IMR-90 (cell line): ENCODE measurements around the gene PIR. TPM values are rescaled to one million over a fixed set of nuclear protein-coding genes. Genes with fewer than 3 reads are reported as not detected.

ENCODE experiments used
- ATAC-seq: fragments of 200-7000 bp; cut with Tn5 transposase; 2 replicates; pipeline ENCODE4 v1.9.1; 2020; ENCODE audit warnings: low read depth, mild to moderate bottlenecking, moderate library complexity
- BruUV-seq: library from RNA; stranded (reverse); fragments of 400-500 nt; replicated peaks from 2 replicates; lab custom pipeline; 2021; lab: Mats Ljungman, UMichigan
- CTCF ChIA-PET: fragments of 300-600 bp; formaldehyde crosslinking; extraction: SDS; loops from one replicate; lab custom pipeline; 2021; ENCODE audit warnings: antibody characterized with exemption; lab: Yijun Ruan, JAX
- POLR2A ChIA-PET: fragments of 300-600 bp; sonication (Branson Sonifier 250); formaldehyde crosslinking; loops from one replicate; lab custom pipeline; 2022; ENCODE audit warnings: antibody characterized with exemption; ENCODE audit not compliant: unreplicated experiment; lab: Charles Lee
- DNase-seq: peaks from one replicate; pipeline ENCODE4 v3.0.0; 2013
- H2AFZ ChIP-seq: replicated peaks from 2 replicates; pipeline ENCODE3; 2013; ENCODE audit warnings: low read length, mild to moderate bottlenecking; ENCODE audit not compliant: poor library complexity
- H2AK5ac ChIP-seq: 2 replicates; pipeline ENCODE4 v1.6.1; 2013; ENCODE audit warnings: low read depth, low read length, inconsistent platforms
- H2AK9ac ChIP-seq: replicated peaks from 2 replicates; pipeline ENCODE3; 2013; ENCODE audit warnings: mild to moderate bottlenecking, low read depth, low read length, moderate library complexity; ENCODE audit not compliant: poor library complexity
- H2BK120ac ChIP-seq: 2 replicates; pipeline ENCODE4 v1.6.1; 2013; ENCODE audit warnings: low read depth, low read length, inconsistent platforms
- H2BK15ac ChIP-seq: 3 replicates; pipeline ENCODE4 v1.6.1; 2013; ENCODE audit warnings: low read depth, low read length, inconsistent platforms
- H2BK20ac ChIP-seq: 2 replicates; pipeline ENCODE4 v1.6.1; 2013; ENCODE audit warnings: low read depth, mild to moderate bottlenecking, inconsistent platforms, low read length, moderate library complexity
- H2BK5ac ChIP-seq: 2 replicates; pipeline ENCODE4 v1.6.1; 2013; ENCODE audit warnings: mild to moderate bottlenecking, low read depth, low read length, inconsistent platforms; ENCODE audit not compliant: poor library complexity, severe bottlenecking
- H3K14ac ChIP-seq: replicated peaks from 2 replicates; pipeline ENCODE4 v1.6.1; 2013; ENCODE audit warnings: low read depth, low read length, inconsistent platforms
- H3K18ac ChIP-seq: 2 replicates; pipeline ENCODE4 v1.6.1; 2013; ENCODE audit warnings: low read depth, low read length, control low read depth
- H3K23ac ChIP-seq: 2 replicates; pipeline ENCODE4 v1.6.1; 2013; ENCODE audit warnings: low read depth, low read length, inconsistent platforms
- H3K27ac ChIP-seq: 2 replicates; pipeline ENCODE4 v1.5.1; 2013; ENCODE audit warnings: mild to moderate bottlenecking, control low read depth, low read length; ENCODE audit not compliant: insufficient read depth
- H3K27me3 ChIP-seq: 2 replicates; pipeline ENCODE4 v1.6.1; 2013; ENCODE audit warnings: low read length; ENCODE audit not compliant: control insufficient read depth, insufficient read depth
- H3K36me3 ChIP-seq: 2 replicates; pipeline ENCODE4 v1.6.1; 2013; ENCODE audit warnings: low read length, mixed read lengths; ENCODE audit not compliant: control insufficient read depth, insufficient read depth
- H3K4ac ChIP-seq: 2 replicates; pipeline ENCODE4 v1.6.1; 2013; ENCODE audit warnings: low read depth, low read length, inconsistent platforms
- H3K4me1 ChIP-seq: 2 replicates; pipeline ENCODE4 v1.6.1; 2013; ENCODE audit warnings: low read length, mixed read lengths; ENCODE audit not compliant: control insufficient read depth, insufficient read depth
- H3K4me2 ChIP-seq: 2 replicates; pipeline ENCODE4 v1.6.1; 2013; ENCODE audit warnings: low read depth, mild to moderate bottlenecking, control low read depth, low read length, moderate library complexity
- H3K4me3 ChIP-seq: 2 replicates; pipeline ENCODE4 v1.5.1; 2013; ENCODE audit warnings: low read depth, mild to moderate bottlenecking, control low read depth, low read length, moderate library complexity; ENCODE audit not compliant: insufficient read depth
- H3K56ac ChIP-seq: 2 replicates; pipeline ENCODE4 v1.6.1; 2013; ENCODE audit warnings: low read length, inconsistent platforms; ENCODE audit not compliant: insufficient read depth; ENCODE audit errors: extremely low read depth
- H3K79me1 ChIP-seq, 2 experiments: 2 replicates each; pipeline ENCODE4 v1.6.1; 2013; ENCODE audit warnings: low read length in 2 of 2, inconsistent platforms in 1 of 2, low read depth in 1 of 2
- H3K9ac ChIP-seq: 2 replicates; pipeline ENCODE4 v1.6.1; 2013; ENCODE audit warnings: low read depth, low read length, control low read depth
- H3K9me1 ChIP-seq: 2 replicates; pipeline ENCODE4 v1.6.1; 2013; ENCODE audit warnings: low read length, inconsistent platforms; ENCODE audit not compliant: insufficient read depth
- H3K9me3 ChIP-seq: 2 replicates; pipeline ENCODE4 v1.6.1; 2013; ENCODE audit warnings: low read length; ENCODE audit not compliant: control insufficient read depth, insufficient read depth
- H4K20me1 ChIP-seq: 2 replicates; pipeline ENCODE4 v1.6.1; 2013; ENCODE audit warnings: low read length, inconsistent platforms; ENCODE audit not compliant: insufficient read depth
- H4K5ac ChIP-seq: 2 replicates; pipeline ENCODE4 v1.6.1; 2013; ENCODE audit warnings: mild to moderate bottlenecking, low read depth, low read length, control low read depth
- H4K8ac ChIP-seq, 2 experiments: 2 replicates each; pipeline ENCODE4 v1.6.1; 2013; ENCODE audit warnings: low read depth in 2 of 2, low read length in 2 of 2, control low read depth in 1 of 2, inconsistent platforms in 1 of 2
- H4K91ac ChIP-seq: 2 replicates; pipeline ENCODE4 v1.6.1; 2013; ENCODE audit warnings: low read depth, low read length, inconsistent platforms; ENCODE audit not compliant: insufficient read depth
- BHLHE40 ChIP-seq: fragments of 150-350 bp; IDR thresholded peaks from 2 replicates; pipeline ENCODE4 v1.6.1; 2016; ENCODE audit warnings: mild to moderate bottlenecking, low read depth, low read length
- CEBPB ChIP-seq: IDR thresholded peaks from 2 replicates; pipeline ENCODE4 v1.6.1; 2012; ENCODE audit warnings: low read depth, low read length, improper control_type of control experiment
- CHD1 ChIP-seq: IDR thresholded peaks from 2 replicates; pipeline ENCODE4 v1.6.1; 2012; ENCODE audit warnings: low read depth, low read length, improper control_type of control experiment
- FOS ChIP-seq: fragments of 150-350 bp; IDR thresholded peaks from 2 replicates; pipeline ENCODE4 v1.6.1; 2016; ENCODE audit warnings: low read depth, low read length
- MAFK ChIP-seq: IDR thresholded peaks from 2 replicates; pipeline ENCODE4 v1.6.1; 2012; ENCODE audit warnings: low read depth, low read length, improper control_type of control experiment
- MAZ ChIP-seq: IDR thresholded peaks from 2 replicates; pipeline ENCODE4 v1.6.1; 2012; ENCODE audit warnings: low read depth, mild to moderate bottlenecking, low read length, improper control_type of control experiment, moderate library complexity, borderline replicate concordance
- MXI1 ChIP-seq: IDR thresholded peaks from 2 replicates; pipeline ENCODE4 v1.6.1; 2012; ENCODE audit warnings: low read depth, mild to moderate bottlenecking, low read length, moderate library complexity, borderline replicate concordance
- NFE2L2 ChIP-seq: fragments of 150-350 bp; IDR thresholded peaks from 2 replicates; pipeline ENCODE4 v1.6.1; 2016; ENCODE audit warnings: low read depth, mild to moderate bottlenecking, low read length
- POLR2A ChIP-seq: IDR thresholded peaks from 2 replicates; pipeline ENCODE4 v1.6.1; 2012; ENCODE audit warnings: mild to moderate bottlenecking, low read depth, low read length
- RAD21 ChIP-seq: IDR thresholded peaks from 2 replicates; pipeline ENCODE4 v1.6.1; 2012; ENCODE audit warnings: low read length, improper control_type of control experiment
- RFX5 ChIP-seq: IDR thresholded peaks from 2 replicates; pipeline ENCODE4 v1.8.0; 2012; ENCODE audit warnings: low read depth, mild to moderate bottlenecking, low read length, moderate library complexity
- SMC3 ChIP-seq: fragments of 150-350 bp; IDR thresholded peaks from 2 replicates; pipeline ENCODE4 v1.6.1; 2016; ENCODE audit warnings: low read depth, mild to moderate bottlenecking, antibody characterized with exemption, low read length, moderate library complexity
- WGBS, 2 experiments: methylation state at CpG; one replicate each; pipeline versions ENCODE4 v1.1.5 to v1.1.7; 2013; ENCODE audit warnings: missing lambda C conversion rate in 2 of 2; ENCODE audit not compliant: insufficient read length in 1 of 2; ENCODE audit errors: extremely low coverage in 2 of 2; 5-methylcytosine and 5-hydroxymethylcytosine counted together
- dilution Hi-C: fragments of 300-500 bp; cut with HindIII; formaldehyde crosslinking; loops from one replicate; pipeline ENCODE4 v1.14.3; 2018; ENCODE audit warnings: low sequenced_read_pairs; ENCODE audit not compliant: unreplicated experiment
- in situ Hi-C: fragments of 300-500 bp; cut with MboI; formaldehyde crosslinking; loops from 3 replicates; pipeline ENCODE4 v1.14.3; 2019; ENCODE audit warnings: low sequenced_read_pairs, inconsistent platforms, mixed read lengths
- intact Hi-C: fragments of 100-400 bp; cut with micrococcal nuclease; formaldehyde crosslinking; loops from 2 replicates; pipeline ENCODE4 v1.10.0; 2022
- polyA plus RNA-seq, 3 experiments: library from polyadenylated mRNA; depleted of rRNA; stranded (reverse); fragments of >200 nt; gene quantifications; 2 replicates each; pipeline ENCODE4 v1.2.3, GENCODE V29; 2012; ENCODE audit warnings: low replicate concordance in 1 of 3
- total RNA-seq: library from RNA; depleted of rRNA; stranded (reverse); fragments of >200 nt; gene quantifications from 2 replicates; pipeline ENCODE4 v1.2.3, GENCODE V29; 2012
- TF ChIP-seq, protein P1 (sequence below): fragments of 150-350 bp; IDR thresholded peaks from 2 replicates; pipeline ENCODE4 v1.6.1; 2017; ENCODE audit warnings: mild to moderate bottlenecking, antibody characterized with exemption, low read length, low read depth
- TF ChIP-seq, protein P2 (sequence below): conservative IDR thresholded peaks from 2 replicates; pipeline ENCODE4 v1.5.1; 2012; ENCODE audit warnings: mild to moderate bottlenecking, low read depth, low read length, improper control_type of control experiment
- TF ChIP-seq, protein P3 (sequence below): fragments of 150-350 bp; IDR thresholded peaks from 2 replicates; pipeline ENCODE4 v1.6.1; 2016; ENCODE audit warnings: low read depth, mild to moderate bottlenecking, low read length, moderate library complexity, borderline replicate concordance

PIR gene
- total and polyA plus RNA-seq, 2 of the 4 experiments (the other 2 are of a cell fraction): 5.7 to 8.7 TPM

DNA sequence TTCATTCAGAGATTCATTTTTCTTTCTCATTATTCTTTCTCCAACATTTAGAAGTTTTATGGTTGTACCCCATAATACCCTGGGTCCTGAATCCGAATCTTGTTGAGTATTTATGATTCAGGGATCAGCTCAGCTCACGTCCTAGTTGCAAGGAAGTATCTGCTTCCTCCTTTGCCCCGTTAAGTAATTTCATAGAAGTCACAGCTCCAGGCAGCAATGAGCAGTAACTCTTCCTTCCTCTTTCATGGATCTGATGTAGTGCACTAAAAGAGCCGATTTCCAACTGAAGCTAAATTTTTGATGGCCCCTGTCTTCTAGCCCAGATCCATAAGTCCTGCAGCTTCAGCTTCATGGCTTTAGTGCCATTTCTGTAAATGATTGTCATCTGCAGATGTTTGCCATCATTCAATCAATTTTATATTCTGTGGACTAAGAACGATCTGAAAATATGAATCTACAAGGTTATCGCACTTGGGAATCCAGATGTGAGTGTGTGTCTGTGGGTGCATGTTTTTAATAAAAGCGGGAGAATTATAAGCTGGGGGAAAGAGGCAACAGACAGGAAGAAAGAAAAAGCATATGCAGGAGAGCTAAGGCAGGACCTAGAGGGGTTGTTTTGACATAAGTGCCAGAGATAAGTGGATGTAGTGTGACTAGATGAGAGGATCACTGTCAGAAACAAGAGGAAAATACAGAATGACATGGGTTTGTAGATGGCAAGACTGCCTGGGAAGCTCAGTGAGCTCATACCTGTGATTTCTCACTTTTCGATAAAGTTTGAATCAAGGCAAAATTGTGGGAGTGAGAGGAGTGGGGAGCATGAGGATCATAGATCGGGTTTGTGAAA is 126.4 kb downstream of the PIR start:
- dilution Hi-C loops: no loop called here
- Histone ChIP-seq H2AK5ac (no peak overlapping the region), H3K9me3 (no peaks in the 10 kb centered on the region), H3K4ac (no peak overlapping the region), H4K20me1 (no peaks in the 10 kb centered on the region), H3K4me3 (no peak overlapping the region), H3K9me1 (no peaks in the 10 kb centered on the region), H3K4me1 (no peaks in the 10 kb centered on the region), H2BK120ac (no peak overlapping the region), H3K56ac (no peak overlapping the region), H4K8ac (no peak overlapping the region), H2BK20ac (no peak overlapping the region), H4K91ac (no peak overlapping the region), H3K27me3 (peaks cover 2% of the 10 kb centered on the region; the same call in 1 of the 2 replicates), H3K18ac (no peak overlapping the region), H3K23ac (no peak overlapping the region), H2AFZ (no peak overlapping the region), H3K9ac (no peak overlapping the region), H2AK9ac (no peak overlapping the region), H3K14ac (no peak overlapping the region), H3K27ac (no peak overlapping the region), H2BK5ac (no peak overlapping the region), H4K5ac (no peak overlapping the region), H3K79me1 (no peaks in the 10 kb centered on the region), H3K4me2 (no peak overlapping the region), H3K36me3 (no peaks in the 10 kb centered on the region), H2BK15ac (no peak overlapping the region)
- intact Hi-C loops: no loop called here
- ChIA-PET POLR2A (interaction anchor here (0.6 kb wide), 1 partner anchor 47 kb away, joined by 3 read pairs; no protein-coding TSS in a partner anchor), CTCF (no interaction called here)
- ATAC-seq (no peak), DNase-seq (no peak)
- BruUV-seq: no TSS peak
- in situ Hi-C loops: no loop called here
- 66% methylated on average over 6 of the region's 9 CpGs; no CpG with 5 or more reads in 1 of the 2 experiments for WGBS, 2 experiments
- TF ChIP-seq MXI1: no peak
- TF ChIP-seq, protein P1, sequence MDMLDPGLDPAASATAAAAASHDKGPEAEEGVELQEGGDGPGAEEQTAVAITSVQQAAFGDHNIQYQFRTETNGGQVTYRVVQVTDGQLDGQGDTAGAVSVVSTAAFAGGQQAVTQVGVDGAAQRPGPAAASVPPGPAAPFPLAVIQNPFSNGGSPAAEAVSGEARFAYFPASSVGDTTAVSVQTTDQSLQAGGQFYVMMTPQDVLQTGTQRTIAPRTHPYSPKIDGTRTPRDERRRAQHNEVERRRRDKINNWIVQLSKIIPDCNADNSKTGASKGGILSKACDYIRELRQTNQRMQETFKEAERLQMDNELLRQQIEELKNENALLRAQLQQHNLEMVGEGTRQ: no peak
- TF ChIP-seq NFE2L2: no peak
- no peak for TF ChIP-seq BHLHE40
- no peak for TF ChIP-seq POLR2A
- TF ChIP-seq, protein P2, sequence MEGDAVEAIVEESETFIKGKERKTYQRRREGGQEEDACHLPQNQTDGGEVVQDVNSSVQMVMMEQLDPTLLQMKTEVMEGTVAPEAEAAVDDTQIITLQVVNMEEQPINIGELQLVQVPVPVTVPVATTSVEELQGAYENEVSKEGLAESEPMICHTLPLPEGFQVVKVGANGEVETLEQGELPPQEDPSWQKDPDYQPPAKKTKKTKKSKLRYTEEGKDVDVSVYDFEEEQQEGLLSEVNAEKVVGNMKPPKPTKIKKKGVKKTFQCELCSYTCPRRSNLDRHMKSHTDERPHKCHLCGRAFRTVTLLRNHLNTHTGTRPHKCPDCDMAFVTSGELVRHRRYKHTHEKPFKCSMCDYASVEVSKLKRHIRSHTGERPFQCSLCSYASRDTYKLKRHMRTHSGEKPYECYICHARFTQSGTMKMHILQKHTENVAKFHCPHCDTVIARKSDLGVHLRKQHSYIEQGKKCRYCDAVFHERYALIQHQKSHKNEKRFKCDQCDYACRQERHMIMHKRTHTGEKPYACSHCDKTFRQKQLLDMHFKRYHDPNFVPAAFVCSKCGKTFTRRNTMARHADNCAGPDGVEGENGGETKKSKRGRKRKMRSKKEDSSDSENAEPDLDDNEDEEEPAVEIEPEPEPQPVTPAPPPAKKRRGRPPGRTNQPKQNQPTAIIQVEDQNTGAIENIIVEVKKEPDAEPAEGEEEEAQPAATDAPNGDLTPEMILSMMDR: no peak
- no peak for TF ChIP-seq CEBPB
- TF ChIP-seq, protein P3, sequence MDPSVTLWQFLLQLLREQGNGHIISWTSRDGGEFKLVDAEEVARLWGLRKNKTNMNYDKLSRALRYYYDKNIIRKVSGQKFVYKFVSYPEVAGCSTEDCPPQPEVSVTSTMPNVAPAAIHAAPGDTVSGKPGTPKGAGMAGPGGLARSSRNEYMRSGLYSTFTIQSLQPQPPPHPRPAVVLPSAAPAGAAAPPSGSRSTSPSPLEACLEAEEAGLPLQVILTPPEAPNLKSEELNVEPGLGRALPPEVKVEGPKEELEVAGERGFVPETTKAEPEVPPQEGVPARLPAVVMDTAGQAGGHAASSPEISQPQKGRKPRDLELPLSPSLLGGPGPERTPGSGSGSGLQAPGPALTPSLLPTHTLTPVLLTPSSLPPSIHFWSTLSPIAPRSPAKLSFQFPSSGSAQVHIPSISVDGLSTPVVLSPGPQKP: no peak
- TF ChIP-seq MAZ: no peak
- no peak for TF ChIP-seq CHD1
- TF ChIP-seq FOS: no peak
- no peak for TF ChIP-seq MAFK
- no peak for TF ChIP-seq RFX5
- no peak for TF ChIP-seq RAD21
- no peak for TF ChIP-seq SMC3
